Naive thymus-derived CD4-positive, alpha-beta T cell (primary cell): ENCODE results near the gene LYSMD2. TPM values are rescaled to one million over a fixed set of nuclear protein-coding genes. Genes with fewer than 3 reads are reported as not detected.

Source experiments
- ATAC-seq: fragments of 150-1000 bp; cut with Tn5 transposase; 2 replicates; pipeline ENCODE4 v1.10.0; 2021; ENCODE audit warnings: mild to moderate bottlenecking, moderate library complexity
- CTCF ChIA-PET: fragments of 350-600 bp; sonication (Branson Sonifier 250); formaldehyde crosslinking; loops from one replicate; lab custom pipeline; 2021; ENCODE audit warnings: antibody characterized with exemption; lab: Charles Lee
- POLR2A ChIA-PET: fragments of 350-600 bp; sonication (Branson Sonifier 250); formaldehyde crosslinking; loops from one replicate; lab custom pipeline; 2021; ENCODE audit warnings: antibody characterized with exemption, inconsistent platforms; lab: Charles Lee
- DNase-seq, 9 donors: peaks; one replicate each; pipeline versions ENCODE4 v3.0.0 to v3.0.0-alpha.2; 2020 to 2022; ENCODE audit warnings: mixed read lengths in 1 of 9
- H3K27ac ChIP-seq: one replicate; pipeline ENCODE4 v1.7.0; 2013; ENCODE audit warnings: mild to moderate bottlenecking, low read depth, low read length, moderate library complexity
- H3K27me3 ChIP-seq, 2 donors: one replicate each; pipeline ENCODE4 v1.7.0; 2013; ENCODE audit warnings: low read length in 2 of 2, mild to moderate bottlenecking in 2 of 2, moderate library complexity in 2 of 2; ENCODE audit not compliant: control insufficient read depth in 2 of 2, insufficient read depth in 2 of 2
- H3K36me3 ChIP-seq, 3 experiments: 1 replicate in 2 of 3; 2 replicates in 1 of 3; pipeline ENCODE4 v1.7.0; 2013; ENCODE audit warnings: low read length in 3 of 3, mild to moderate bottlenecking in 3 of 3, moderate library complexity in 1 of 3; ENCODE audit not compliant: insufficient read depth in 3 of 3, control insufficient read depth in 2 of 3
- H3K4me1 ChIP-seq, 2 donors: one replicate each; pipeline ENCODE4 v1.7.0; 2013; ENCODE audit warnings: low read length in 2 of 2, mild to moderate bottlenecking in 2 of 2, moderate library complexity in 1 of 2; ENCODE audit not compliant: control insufficient read depth in 2 of 2, insufficient read depth in 2 of 2
- H3K4me3 ChIP-seq: 2 replicates; pipeline ENCODE4 v1.7.0; 2013; ENCODE audit warnings: mild to moderate bottlenecking, low read length
- H3K9me3 ChIP-seq, 3 experiments: 1 replicate in 2 of 3; 2 replicates in 1 of 3; pipeline ENCODE4 v1.7.0; 2013; ENCODE audit warnings: low read length in 3 of 3; ENCODE audit not compliant: control insufficient read depth in 2 of 3
- H3K27ac Mint-ChIP-seq, 9 donors: one replicate each; pipeline ENCODE4 v1.8.0; 2020 to 2022; ENCODE audit warnings: mixed read lengths in 9 of 9, mild to moderate bottlenecking in 8 of 9, moderate library complexity in 5 of 9, inconsistent platforms in 2 of 9
- H3K27me3 Mint-ChIP-seq, 5 donors: one replicate each; pipeline ENCODE4 v1.8.0; 2021 to 2022; ENCODE audit warnings: mixed read lengths in 5 of 5, mild to moderate bottlenecking in 1 of 5
- H3K36me3 Mint-ChIP-seq, 5 donors: one replicate each; pipeline ENCODE4 v1.8.0; 2020 to 2022; ENCODE audit warnings: mixed read lengths in 5 of 5, mild to moderate bottlenecking in 3 of 5, inconsistent platforms in 1 of 5
- H3K4me1 Mint-ChIP-seq, 7 donors: one replicate each; pipeline ENCODE4 v1.8.0; 2020 to 2022; ENCODE audit warnings: mixed read lengths in 7 of 7, mild to moderate bottlenecking in 3 of 7, inconsistent platforms in 1 of 7
- H3K4me3 Mint-ChIP-seq, 10 donors: one replicate each; pipeline ENCODE4 v1.8.0; 2020 to 2022; ENCODE audit warnings: mild to moderate bottlenecking in 10 of 10, mixed read lengths in 10 of 10, moderate library complexity in 6 of 10, inconsistent platforms in 2 of 10
- H3K9me3 Mint-ChIP-seq, 11 donors: one replicate each; pipeline ENCODE4 v1.8.0; 2020 to 2022; ENCODE audit warnings: mixed read lengths in 11 of 11, mild to moderate bottlenecking in 4 of 11, inconsistent platforms in 1 of 11, moderate library complexity in 1 of 11
- intact Hi-C, 2 donors: fragments of 100-400 bp; cut with micrococcal nuclease; formaldehyde crosslinking; loops; one replicate each; pipeline ENCODE4 v1.15.1; 2023
- polyA plus RNA-seq, 2 donors: library from polyadenylated mRNA; unstranded; fragments of 300-500 nt; fragmentation: Illumina TruSeq; gene quantifications; one replicate each; pipeline ENCODE4 v1.2.3, GENCODE V29; 2021
- total RNA-seq, 6 experiments: library from RNA in 5 of 6; stranded (reverse) in 5 of 6; gene quantifications; 1 replicate in 5 of 6; 2 replicates in 1 of 6; pipeline ENCODE4 v1.2.3 and lab custom pipeline; 2021 to 2026

The LYSMD2 gene
- total and polyA plus RNA-seq, 7 experiments from 2014 or later: 12.5 to 46.8 (median 31.7) TPM

DNA sequence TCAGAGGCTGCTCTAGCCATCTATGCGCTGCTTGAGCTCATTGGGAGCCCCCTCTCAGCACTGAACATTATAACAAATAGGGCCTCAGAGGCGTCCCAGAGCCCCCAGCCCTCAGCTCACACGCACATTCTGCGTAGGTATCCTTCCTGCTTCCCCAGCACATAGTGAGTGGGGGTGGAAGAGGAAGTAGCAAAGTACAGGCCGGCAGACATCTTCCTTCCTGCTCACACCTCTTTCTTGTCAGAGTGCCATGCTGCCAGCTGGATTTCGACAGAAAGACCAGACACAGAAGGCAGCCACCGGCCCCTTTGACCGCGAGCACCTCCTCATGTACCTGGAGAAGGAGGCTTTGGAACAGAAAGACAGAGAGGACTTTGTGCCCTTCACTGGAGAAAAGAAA lies 30.6 kb upstream of the LYSMD2 start:
- ChIA-PET CTCF (interaction anchor here (0.8 to 3.1 kb wide), 2 partner anchors 8 to 15 kb away, joined by 4 to 18 read pairs; no protein-coding TSS in a partner anchor), POLR2A (interaction anchor here (0.6 to 1.2 kb wide), 4 partner anchors 15 to 41 kb away, joined by 3 to 8 read pairs (median 4); no protein-coding TSS in a partner anchor)
- Histone ChIP-seq H3K9me3 (no peaks in the 10 kb centered on the region), H3K36me3 (peaks cover 0 to 12% (median 4%) of the 10 kb centered on the region in 3 experiments), H3K4me1 (peaks cover 3 to 8% of the 10 kb centered on the region in 2 donors), H3K27me3 (no peaks in the 10 kb centered on the region), H3K27ac (no peak overlapping the region), H3K4me3 (no peak overlapping the region)
- no peaks in the 10 kb centered on the region for H3K27me3 Mint-ChIP-seq
- intact Hi-C loops: no loop called here
- H3K36me3 Mint-ChIP-seq: peaks cover 18 to 33% (median 25%) of the 10 kb centered on the region in 5 donors
- DNase-seq (peak in 6 of 9 donors; percentile 27 to 55 (median 46)), ATAC-seq (peak; percentile 47)
- peaks cover 7 to 24% (median 14%) of the 10 kb centered on the region in 7 donors for H3K4me1 Mint-ChIP-seq
- peaks cover 0 to 3% (median 0%) of the 10 kb centered on the region in 11 donors for H3K9me3 Mint-ChIP-seq
- H3K27ac Mint-ChIP-seq: peak overlapping the region; percentile 56 to 95 (median 84)
- H3K4me3 Mint-ChIP-seq: peak overlapping the region in 9 of 10 donors; percentile 19 to 62 (median 48)

- intact Hi-C loops: no loop called here
- Histone ChIP-seq H3K4me3 (no peak overlapping the region), H3K9me3 (no peaks in the 10 kb centered on the region), H3K27me3 (no peaks in the 10 kb centered on the region), H3K27ac (no peak overlapping the region), H3K4me1 (peaks cover 3 to 8% of the 10 kb centered on the region in 2 donors), H3K36me3 (peaks cover 0 to 4% (median 4%) of the 10 kb centered on the region in 3 experiments)
- ATAC-seq: no peak
- DNase-seq: no peak
- Mint-ChIP-seq H3K4me1 (peaks cover 7 to 24% (median 14%) of the 10 kb centered on the region in 7 donors), H3K27ac (peak overlapping the region in 3 of 9 donors; percentile 31 to 53 (median 47)), H3K4me3 (no peak overlapping the region), H3K27me3 (no peaks in the 10 kb centered on the region), H3K36me3 (peaks cover 18 to 26% (median 22%) of the 10 kb centered on the region in 5 donors), H3K9me3 (peaks cover 0 to 3% (median 0%) of the 10 kb centered on the region in 11 donors)
- CTCF ChIA-PET: interaction anchor here (1.4 to 3.1 kb wide), 2 partner anchors 10 to 31 kb away, joined by 4 to 18 read pairs; no protein-coding TSS in a partner anchor
- POLR2A ChIA-PET: interaction anchor here (0.6 kb wide), 1 partner anchor 1410 kb away, joined by 3 read pairs; no protein-coding TSS in a partner anchor
Observed at GRCh38 chr15:51766341-51766740, 28.9 kb upstream of the LYSMD2 start.

- H3K27me3 Mint-ChIP-seq: no peaks in the 10 kb centered on the region
- intact Hi-C loops: no loop called here
- Histone ChIP-seq H3K36me3 (peaks cover 0 to 4% (median 4%) of the 10 kb centered on the region in 3 experiments), H3K9me3 (no peaks in the 10 kb centered on the region), H3K27ac (no peak overlapping the region), H3K4me1 (peaks cover 3 to 8% of the 10 kb centered on the region in 2 donors), H3K27me3 (no peaks in the 10 kb centered on the region), H3K4me3 (no peak overlapping the region)
- DNase-seq (no peak), ATAC-seq (no peak)
- H3K4me3 Mint-ChIP-seq: no peak overlapping the region
- peaks cover 0 to 3% (median 0%) of the 10 kb centered on the region in 11 donors for H3K9me3 Mint-ChIP-seq
- H3K4me1 Mint-ChIP-seq: peaks cover 7 to 28% (median 14%) of the 10 kb centered on the region in 7 donors
- H3K36me3 Mint-ChIP-seq: peaks cover 18 to 23% (median 22%) of the 10 kb centered on the region in 5 donors
- H3K27ac Mint-ChIP-seq: peak overlapping the region in 4 of 9 donors; percentile 1 to 32 (median 19)
- CTCF ChIA-PET: interaction anchor here (1.4 to 3.1 kb wide), 2 partner anchors 11 to 116 kb away, joined by 6 to 18 read pairs; no protein-coding TSS in a partner anchor
- POLR2A ChIA-PET: no interaction called here
Observed at GRCh38 chr15:51765751-51766150, 28.3 kb upstream of the LYSMD2 start.

GRCh38 chr15:51760805-51761204 lies 23.4 kb upstream of the LYSMD2 start:
- ChIA-PET POLR2A (no interaction called here), CTCF (interaction anchor here (0.9 to 1.3 kb wide), 3 partner anchors 16 to 112 kb away, joined by 3 read pairs; no protein-coding TSS in a partner anchor)
- Mint-ChIP-seq H3K36me3 (peaks cover 0 to 10% (median under 1%) of the 10 kb centered on the region in 5 donors), H3K4me1 (peaks cover 0 to 24% (median 5%) of the 10 kb centered on the region in 7 donors), H3K4me3 (no peak overlapping the region), H3K27ac (peak overlapping the region in 1 of 9 donors; percentile 11), H3K27me3 (peaks cover 0 to 3% (median 0%) of the 10 kb centered on the region in 5 donors), H3K9me3 (no peaks in the 10 kb centered on the region)
- ATAC-seq (no peak), DNase-seq (no peak)
- Histone ChIP-seq H3K27ac (no peak overlapping the region), H3K36me3 (no peaks in the 10 kb centered on the region), H3K4me1 (no peaks in the 10 kb centered on the region), H3K4me3 (no peak overlapping the region), H3K27me3 (no peaks in the 10 kb centered on the region), H3K9me3 (no peaks in the 10 kb centered on the region)
- intact Hi-C loops: no loop called here

DNA sequence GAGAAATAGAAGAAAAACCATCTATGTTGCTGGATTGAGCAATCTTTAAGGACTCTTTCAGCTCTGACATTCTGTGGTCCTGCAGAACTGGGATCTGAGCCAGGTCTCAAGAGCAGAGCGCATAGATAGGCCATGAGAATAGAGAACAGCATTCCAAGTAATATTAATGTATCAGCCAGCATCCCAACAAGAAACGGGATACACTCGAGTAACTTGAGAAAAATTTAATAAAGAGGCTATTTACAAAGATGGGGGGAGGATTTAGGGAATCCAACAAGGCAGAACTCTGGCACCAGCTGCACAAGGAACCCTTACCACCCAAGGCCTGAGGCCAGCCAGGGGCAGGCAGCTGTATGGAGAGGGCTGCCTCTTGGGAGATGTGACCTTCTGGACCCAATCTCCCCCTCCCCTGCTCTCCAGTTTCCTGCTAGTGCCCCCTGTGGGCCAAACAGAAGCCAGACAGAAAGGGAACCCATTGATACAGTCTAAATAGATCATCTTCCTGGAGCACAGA lies 22.2 kb upstream of the LYSMD2 start:
- H3K9me3 ChIP-seq: no peaks in the 10 kb centered on the region
- no peaks in the 10 kb centered on the region for H3K36me3 ChIP-seq
- DNase-seq (no peak), ATAC-seq (no peak)
- Mint-ChIP-seq H3K36me3 (peaks cover 0 to 9% (median 5%) of the 10 kb centered on the region in 5 donors), H3K27ac (peak overlapping the region in 1 of 9 donors; percentile 63), H3K4me1 (peaks cover 6 to 26% (median 12%) of the 10 kb centered on the region in 7 donors), H3K9me3 (no peaks in the 10 kb centered on the region), H3K27me3 (peaks cover 0 to 8% (median 0%) of the 10 kb centered on the region in 5 donors), H3K4me3 (no peak overlapping the region)
- H3K4me1 ChIP-seq: no peaks in the 10 kb centered on the region
- POLR2A ChIA-PET: no interaction called here
- intact Hi-C loops: no loop called here
- CTCF ChIA-PET: no interaction called here
- no peak overlapping the region for H3K27ac ChIP-seq
- H3K27me3 ChIP-seq: no peaks in the 10 kb centered on the region
- no peak overlapping the region for H3K4me3 ChIP-seq

GRCh38 chr15:51758645-51759044 lies 21.2 kb upstream of the LYSMD2 start:
- POLR2A ChIA-PET: no interaction called here
- peak overlapping the region in 2 of 9 donors; percentile 0 to 5 for H3K27ac Mint-ChIP-seq
- H3K27me3 Mint-ChIP-seq: peaks cover 0 to 13% (median 0%) of the 10 kb centered on the region in 5 donors

More at GRCh38 chr15:51758645-51759044, 21.2 kb upstream of the LYSMD2 start:
- H3K4me3 Mint-ChIP-seq: no peak overlapping the region
- Histone ChIP-seq H3K4me3 (no peak overlapping the region), H3K9me3 (no peaks in the 10 kb centered on the region), H3K36me3 (no peaks in the 10 kb centered on the region), H3K27me3 (no peaks in the 10 kb centered on the region), H3K4me1 (peaks cover 0 to 4% of the 10 kb centered on the region in 2 donors), H3K27ac (no peak overlapping the region)
- peaks cover 0 to 4% (median 0%) of the 10 kb centered on the region in 11 donors for H3K9me3 Mint-ChIP-seq
- ATAC-seq (no peak), DNase-seq (no peak)
- peaks cover 13 to 33% (median 22%) of the 10 kb centered on the region in 7 donors for H3K4me1 Mint-ChIP-seq
- H3K36me3 Mint-ChIP-seq: peaks cover 0 to 11% (median 6%) of the 10 kb centered on the region in 5 donors
- CTCF ChIA-PET: no interaction called here
- intact Hi-C loops: no loop called here
